Measurements from ENCODE around the gene CABYR. TPM values are rescaled to one million over a fixed set of nuclear protein-coding genes. Genes with fewer than 3 reads are reported as not detected.

The CABYR gene
- total and polyA plus RNA-seq, 2 of the 13 experiments (the other 11 are each of a cell fraction or from before 2014, with no cell fraction given) = 0.71 to 0.88 TPM

- TF ChIP-seq, protein P1, sequence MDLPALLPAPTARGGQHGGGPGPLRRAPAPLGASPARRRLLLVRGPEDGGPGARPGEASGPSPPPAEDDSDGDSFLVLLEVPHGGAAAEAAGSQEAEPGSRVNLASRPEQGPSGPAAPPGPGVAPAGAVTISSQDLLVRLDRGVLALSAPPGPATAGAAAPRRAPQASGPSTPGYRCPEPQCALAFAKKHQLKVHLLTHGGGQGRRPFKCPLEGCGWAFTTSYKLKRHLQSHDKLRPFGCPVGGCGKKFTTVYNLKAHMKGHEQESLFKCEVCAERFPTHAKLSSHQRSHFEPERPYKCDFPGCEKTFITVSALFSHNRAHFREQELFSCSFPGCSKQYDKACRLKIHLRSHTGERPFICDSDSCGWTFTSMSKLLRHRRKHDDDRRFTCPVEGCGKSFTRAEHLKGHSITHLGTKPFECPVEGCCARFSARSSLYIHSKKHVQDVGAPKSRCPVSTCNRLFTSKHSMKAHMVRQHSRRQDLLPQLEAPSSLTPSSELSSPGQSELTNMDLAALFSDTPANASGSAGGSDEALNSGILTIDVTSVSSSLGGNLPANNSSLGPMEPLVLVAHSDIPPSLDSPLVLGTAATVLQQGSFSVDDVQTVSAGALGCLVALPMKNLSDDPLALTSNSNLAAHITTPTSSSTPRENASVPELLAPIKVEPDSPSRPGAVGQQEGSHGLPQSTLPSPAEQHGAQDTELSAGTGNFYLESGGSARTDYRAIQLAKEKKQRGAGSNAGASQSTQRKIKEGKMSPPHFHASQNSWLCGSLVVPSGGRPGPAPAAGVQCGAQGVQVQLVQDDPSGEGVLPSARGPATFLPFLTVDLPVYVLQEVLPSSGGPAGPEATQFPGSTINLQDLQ (CRISPR knock-in tag; IDR thresholded peaks at IDR 0.05) = peak; percentile 45; the same call in 1 of the 2 replicates
- TF ChIP-seq ZNF335 (CRISPR knock-in tag; IDR thresholded peaks at IDR 0.05) (0 out of 2 replicates have a peak, but pooled peaks have one; percentile 46), WIZ (CRISPR knock-in tag; IDR thresholded peaks at IDR 0.05) (no peak), IRX3 (CRISPR knock-in tag; IDR thresholded peaks at IDR 0.05; ENCODE audit: borderline replicate concordance, low read depth) (no peak; the same call in 1 of the 2 replicates), ELF1 (CRISPR knock-in tag; IDR thresholded peaks at IDR 0.05) (peak; percentile 25; the same call in 1 of the 2 replicates), JUN (CRISPR knock-in tag; IDR thresholded peaks at IDR 0.05) (peak; percentile 89), ZNF44 (CRISPR knock-in tag; IDR thresholded peaks at IDR 0.05) (no peak), EEA1 (CRISPR knock-in tag; IDR thresholded peaks at IDR 0.05; ENCODE audit: borderline replicate concordance) (no peak), SKIL (CRISPR knock-in tag; IDR thresholded peaks at IDR 0.05; ENCODE audit: borderline replicate concordance) (peak; percentile 88), ZNF766 (CRISPR knock-in tag; IDR thresholded peaks at IDR 0.05; ENCODE audit: borderline replicate concordance) (peak; percentile 65; the same call in 1 of the 2 replicates), SETDB1 (CRISPR knock-in tag; IDR thresholded peaks at IDR 0.05; ENCODE audit: borderline replicate concordance) (no peak), PRDM4 (CRISPR knock-in tag; IDR thresholded peaks at IDR 0.05; ENCODE audit: borderline replicate concordance) (no peak), CBFB (CRISPR knock-in tag; IDR thresholded peaks at IDR 0.05) (peak; percentile 58; the same call in 1 of the 2 replicates), GATA4 (IDR thresholded peaks at IDR 0.05; ENCODE audit: borderline replicate concordance, low read depth) (no peak), PHF20 (CRISPR knock-in tag; IDR thresholded peaks at IDR 0.05) (no peak), KLF9 (CRISPR knock-in tag; IDR thresholded peaks at IDR 0.05; ENCODE audit: low read depth) (no peak), TBP (CRISPR knock-in tag; IDR thresholded peaks at IDR 0.05) (no peak), RARA (CRISPR knock-in tag; IDR thresholded peaks at IDR 0.05) (peak; percentile 92), ZNF256 (CRISPR knock-in tag; conservative IDR thresholded peaks at IDR 0.05) (no peak), ZNF720 (CRISPR knock-in tag; IDR thresholded peaks at IDR 0.05) (no peak), ZNF75D (CRISPR knock-in tag; IDR thresholded peaks at IDR 0.05; ENCODE audit: borderline replicate concordance) (no peak), HNRNPL (IDR thresholded peaks at IDR 0.05; ENCODE audit: low read depth, low read length) (no peak), ZNF235 (CRISPR knock-in tag; IDR thresholded peaks at IDR 0.05; ENCODE audit: borderline replicate concordance) (no peak), SP2 (CRISPR knock-in tag; IDR thresholded peaks at IDR 0.05) (no peak)
Observed at GRCh38 chr18:24112874-24113615, 25.8 kb upstream of the CABYR start (continued).

Measured in HepG2 (cell line).